Mesenchymal stem cell (in vitro differentiated cells and primary cell): ENCODE data around the gene ATP2B3.

Experiments used
- DNase-seq: peaks from one replicate; pipeline ENCODE4 v3.0.0-alpha.2; 2013
- H2AFZ ChIP-seq: one replicate; pipeline ENCODE4 v1.6.1; 2013; ENCODE audit warnings: low read depth, mild to moderate bottlenecking, control low read depth, inconsistent platforms, low read length, moderate library complexity
- H2AK5ac ChIP-seq: 2 replicates; pipeline ENCODE4 v1.6.1; 2013; ENCODE audit warnings: low read length, moderate library complexity, mild to moderate bottlenecking, inconsistent platforms; ENCODE audit not compliant: severe bottlenecking
- H2BK120ac ChIP-seq: one replicate; pipeline ENCODE4 v1.6.1; 2013; ENCODE audit warnings: low read depth, mild to moderate bottlenecking, inconsistent platforms, low read length, moderate library complexity
- H2BK12ac ChIP-seq, 2 experiments: one replicate each; pipeline ENCODE4 v1.6.1; 2013; ENCODE audit warnings: inconsistent platforms in 2 of 2, low read length in 2 of 2, mild to moderate bottlenecking in 2 of 2, moderate library complexity in 2 of 2, control low read depth in 1 of 2
- H2BK15ac ChIP-seq: one replicate; pipeline ENCODE4 v1.6.1; 2013; ENCODE audit warnings: mild to moderate bottlenecking, low read depth, inconsistent platforms; ENCODE audit not compliant: poor library complexity, severe bottlenecking
- H2BK5ac ChIP-seq: 2 replicates; pipeline ENCODE4 v1.6.1; 2013; ENCODE audit warnings: low read depth, mild to moderate bottlenecking, low read length, control low read depth, inconsistent platforms; ENCODE audit not compliant: poor library complexity, severe bottlenecking
- H3K14ac ChIP-seq, 2 experiments: one replicate each; pipeline ENCODE4 v1.6.1; 2013; ENCODE audit warnings: inconsistent platforms in 2 of 2, low read length in 2 of 2, control low read depth in 1 of 2, mild to moderate bottlenecking in 1 of 2, moderate library complexity in 1 of 2
- H3K18ac ChIP-seq, 2 experiments: one replicate each; pipeline ENCODE4 v1.6.1; 2013; ENCODE audit warnings: inconsistent platforms in 2 of 2, low read length in 2 of 2, control low read depth in 1 of 2, low read depth in 1 of 2, mild to moderate bottlenecking in 1 of 2
- H3K23ac ChIP-seq, 2 experiments: one replicate each; pipeline ENCODE4 v1.6.1; 2013; ENCODE audit warnings: inconsistent platforms in 2 of 2, low read length in 2 of 2, mild to moderate bottlenecking in 2 of 2, moderate library complexity in 2 of 2, control low read depth in 1 of 2
- H3K27ac ChIP-seq: 2 replicates; pipeline ENCODE4 v1.5.1; 2013; ENCODE audit warnings: mild to moderate bottlenecking, moderate library complexity, low read length, control low read depth, inconsistent platforms; ENCODE audit not compliant: poor library complexity, severe bottlenecking
- H3K27me3 ChIP-seq, 2 experiments: 2 replicates each; pipeline versions ENCODE4 v1.6.1 to v1.7.0; 2013; ENCODE audit warnings: low read length in 2 of 2, mild to moderate bottlenecking in 2 of 2, moderate library complexity in 2 of 2, control low read depth in 1 of 2, inconsistent platforms in 1 of 2; ENCODE audit not compliant: control insufficient read depth in 1 of 2, insufficient read depth in 1 of 2
- H3K36me3 ChIP-seq, 2 experiments: 2 replicates each; pipeline versions ENCODE4 v1.6.1 to v1.7.0; 2013; ENCODE audit warnings: low read length in 2 of 2, control low read depth in 1 of 2, inconsistent platforms in 1 of 2, low read depth in 1 of 2, mild to moderate bottlenecking in 1 of 2; ENCODE audit not compliant: insufficient read depth in 2 of 2, control insufficient read depth in 1 of 2
- H3K4ac ChIP-seq, 2 experiments: one replicate each; pipeline ENCODE4 v1.6.1; 2013; ENCODE audit warnings: inconsistent platforms in 2 of 2, low read length in 2 of 2, mild to moderate bottlenecking in 2 of 2, moderate library complexity in 2 of 2, control low read depth in 1 of 2, low read depth in 1 of 2
- H3K4me1 ChIP-seq: 2 replicates; pipeline ENCODE4 v1.6.1; 2013; ENCODE audit warnings: low read depth, low read length, control low read depth; ENCODE audit not compliant: control insufficient read depth, insufficient read depth
- H3K4me2 ChIP-seq: 2 replicates; pipeline ENCODE4 v1.6.1; 2013; ENCODE audit warnings: low read length, mild to moderate bottlenecking, inconsistent platforms; ENCODE audit not compliant: poor library complexity, severe bottlenecking
- H3K4me3 ChIP-seq, 2 experiments: 2 replicates each; pipeline versions ENCODE4 v1.5.1 to v1.7.0; 2013; ENCODE audit warnings: low read length in 2 of 2, mild to moderate bottlenecking in 2 of 2, control low read depth in 1 of 2, low read depth in 1 of 2; ENCODE audit not compliant: insufficient read depth in 1 of 2
- H3K79me1 ChIP-seq: replicated peaks from 2 replicates; pipeline ENCODE4 v1.6.1; 2013; ENCODE audit warnings: mild to moderate bottlenecking, control low read depth, low read length, inconsistent platforms; ENCODE audit not compliant: poor library complexity, severe bottlenecking
- H3K9ac ChIP-seq: 2 replicates; pipeline ENCODE4 v1.7.0; 2013; ENCODE audit warnings: mild to moderate bottlenecking, low read length, moderate library complexity
- H3K9me3 ChIP-seq: 2 replicates; pipeline ENCODE4 v1.7.0; 2013; ENCODE audit warnings: mild to moderate bottlenecking, low read length; ENCODE audit not compliant: control insufficient read depth
- H4K8ac ChIP-seq: one replicate; pipeline ENCODE4 v1.6.1; 2013; ENCODE audit warnings: inconsistent platforms, mild to moderate bottlenecking, low read length, moderate library complexity
- H4K91ac ChIP-seq: one replicate; pipeline ENCODE4 v1.6.1; 2013; ENCODE audit warnings: mild to moderate bottlenecking, low read length, inconsistent platforms
- WGBS: methylation state at CpG from one replicate; pipeline ENCODE4 v1.1.7; 2013; ENCODE audit warnings: mixed read lengths; 5-methylcytosine and 5-hydroxymethylcytosine counted together

The ATP2B3 gene

GRCh38 chrX:153516073-153516472 is 1.4 kb upstream of the ATP2B3 start:
- Histone ChIP-seq H3K4me1 (peaks cover 17% of the 10 kb centered on the region), H2BK12ac (no peak overlapping the region), H3K9ac (no peak overlapping the region), H3K36me3 (no peaks in the 10 kb centered on the region), H2BK120ac (no peak overlapping the region), H3K23ac (no peak overlapping the region), H3K18ac (no peak overlapping the region), H4K8ac (no peak overlapping the region), H3K14ac (no peak overlapping the region), H3K79me1 (no peaks in the 10 kb centered on the region), H3K4ac (no peak overlapping the region), H3K27me3 (peaks cover 36 to 71% of the 10 kb centered on the region in 2 experiments), H2AK5ac (no peak overlapping the region), H3K4me3 (no peak overlapping the region), H3K9me3 (no peaks in the 10 kb centered on the region), H3K27ac (no peak overlapping the region), H4K91ac (no peak overlapping the region), H3K4me2 (no peak overlapping the region), H2AFZ (no peak overlapping the region), H2BK15ac (no peak overlapping the region), H2BK5ac (no peak overlapping the region)
- WGBS = 92% methylated on average over 7 of the region's 9 CpGs
- DNase-seq = no peak

DNA sequence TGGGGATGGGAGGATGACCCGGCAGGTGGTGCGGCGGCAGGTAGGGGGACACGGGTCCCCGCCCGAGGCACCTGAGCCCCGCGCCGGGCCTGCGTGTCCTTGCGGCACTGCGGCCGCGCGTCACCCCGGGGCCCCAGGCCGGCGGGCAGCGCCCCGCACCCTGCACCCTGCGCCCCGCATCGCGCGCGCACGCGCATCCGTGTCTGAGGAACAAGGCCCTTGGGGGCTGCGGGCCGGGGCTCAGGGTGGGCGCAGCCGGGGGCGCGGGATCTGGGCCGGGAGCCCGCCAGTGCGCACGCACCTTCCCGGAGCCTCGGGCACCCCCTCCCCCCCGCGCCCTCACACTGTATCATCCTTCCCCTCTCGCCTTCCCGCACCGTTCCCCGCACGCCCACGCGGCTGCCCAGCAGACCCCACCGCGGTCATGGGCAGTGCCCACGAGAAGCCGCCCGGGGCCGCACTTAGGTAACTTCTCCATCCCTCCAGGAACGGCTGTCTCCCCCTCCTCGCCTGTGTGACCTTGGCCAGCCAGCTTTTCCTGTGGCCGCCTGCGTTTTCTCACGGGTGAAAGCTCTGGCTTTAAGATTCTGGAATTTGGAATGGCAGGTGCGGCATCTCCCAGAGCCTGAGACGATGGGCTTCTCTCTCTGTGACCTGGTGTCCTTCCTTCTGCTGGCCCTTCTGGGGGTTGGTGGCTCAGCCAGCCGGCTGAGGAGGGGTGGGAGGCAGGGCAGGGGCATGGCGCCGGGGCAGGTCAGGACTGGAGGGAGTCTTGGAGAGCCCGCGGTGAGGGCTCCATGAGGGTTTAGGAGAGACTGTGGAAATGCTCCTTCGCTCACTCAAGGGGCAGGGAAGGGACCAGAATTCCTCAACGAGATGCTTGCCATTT is 748 bp downstream of the ATP2B3 start:
- Histone ChIP-seq H2BK15ac (no peak overlapping the region), H3K4me3 (no peak overlapping the region), H3K18ac (no peak overlapping the region), H3K4me2 (no peak overlapping the region), H3K79me1 (no peaks in the 10 kb centered on the region), H3K27me3 (peaks cover 43 to 81% of the 10 kb centered on the region in 2 experiments), H3K27ac (no peak overlapping the region), H4K8ac (no peak overlapping the region), H2AK5ac (no peak overlapping the region), H3K36me3 (no peaks in the 10 kb centered on the region), H2BK120ac (no peak overlapping the region), H3K23ac (no peak overlapping the region), H4K91ac (no peak overlapping the region), H2BK5ac (no peak overlapping the region), H3K4me1 (peaks cover 9% of the 10 kb centered on the region), H3K14ac (no peak overlapping the region), H3K4ac (no peak overlapping the region), H2AFZ (no peak overlapping the region), H3K9me3 (no peaks in the 10 kb centered on the region), H3K9ac (no peak overlapping the region), H2BK12ac (no peak overlapping the region)
- 15% methylated on average over 23 of the region's 70 CpGs for WGBS
- no peak for DNase-seq

DNA sequence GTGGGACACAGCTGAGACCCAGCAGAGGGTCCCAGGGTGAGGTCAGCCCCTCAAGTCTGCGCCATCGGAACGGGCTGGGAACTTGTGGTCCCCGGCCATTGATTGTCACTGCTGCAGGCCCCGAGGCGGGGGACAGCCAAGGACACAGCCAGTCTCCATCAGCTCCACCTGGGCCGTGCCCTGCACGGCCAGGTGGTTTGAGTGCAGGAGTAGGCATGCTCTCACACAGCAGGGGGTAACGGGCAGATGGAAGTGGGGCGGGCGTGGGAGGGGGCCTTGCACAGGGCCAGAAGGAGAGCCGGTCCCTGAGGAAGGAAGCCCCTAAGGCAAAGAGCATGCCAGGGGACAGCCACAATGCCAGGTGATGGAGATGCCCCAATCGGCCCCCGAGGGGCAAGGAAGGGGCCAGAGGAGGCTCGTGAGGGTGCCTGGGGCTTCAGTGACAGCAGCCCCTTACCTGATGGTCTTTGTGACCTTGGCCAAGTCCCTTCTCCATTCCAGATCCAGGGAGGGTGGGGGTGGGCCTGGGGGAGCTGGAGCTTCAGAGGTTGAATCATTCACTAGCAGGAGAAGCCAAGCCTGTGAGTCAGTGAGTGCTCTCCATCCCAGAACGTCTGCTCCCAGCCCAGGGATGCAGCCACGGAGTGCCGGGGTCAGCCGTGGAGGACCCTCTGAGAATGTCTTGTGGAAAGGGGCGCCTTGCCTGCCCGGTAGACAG is 2.3 kb downstream of the ATP2B3 start:
- Histone ChIP-seq H3K27ac (no peak overlapping the region), H3K14ac (no peak overlapping the region), H3K36me3 (no peaks in the 10 kb centered on the region), H2BK120ac (no peak overlapping the region), H3K27me3 (peaks cover 41 to 84% of the 10 kb centered on the region in 2 experiments), H2BK12ac (no peak overlapping the region), H4K8ac (no peak overlapping the region), H2BK5ac (no peak overlapping the region), H2AFZ (no peak overlapping the region), H3K4me3 (no peak overlapping the region), H3K79me1 (no peaks in the 10 kb centered on the region), H3K23ac (no peak overlapping the region), H3K9me3 (no peaks in the 10 kb centered on the region), H2BK15ac (no peak overlapping the region), H3K4ac (no peak overlapping the region), H4K91ac (no peak overlapping the region), H3K4me1 (peaks cover 9% of the 10 kb centered on the region), H3K18ac (no peak overlapping the region), H2AK5ac (no peak overlapping the region), H3K4me2 (no peak overlapping the region), H3K9ac (no peak overlapping the region)
- DNase-seq = no peak
- WGBS = 69% methylated on average over 20 of the region's 21 CpGs

DNA sequence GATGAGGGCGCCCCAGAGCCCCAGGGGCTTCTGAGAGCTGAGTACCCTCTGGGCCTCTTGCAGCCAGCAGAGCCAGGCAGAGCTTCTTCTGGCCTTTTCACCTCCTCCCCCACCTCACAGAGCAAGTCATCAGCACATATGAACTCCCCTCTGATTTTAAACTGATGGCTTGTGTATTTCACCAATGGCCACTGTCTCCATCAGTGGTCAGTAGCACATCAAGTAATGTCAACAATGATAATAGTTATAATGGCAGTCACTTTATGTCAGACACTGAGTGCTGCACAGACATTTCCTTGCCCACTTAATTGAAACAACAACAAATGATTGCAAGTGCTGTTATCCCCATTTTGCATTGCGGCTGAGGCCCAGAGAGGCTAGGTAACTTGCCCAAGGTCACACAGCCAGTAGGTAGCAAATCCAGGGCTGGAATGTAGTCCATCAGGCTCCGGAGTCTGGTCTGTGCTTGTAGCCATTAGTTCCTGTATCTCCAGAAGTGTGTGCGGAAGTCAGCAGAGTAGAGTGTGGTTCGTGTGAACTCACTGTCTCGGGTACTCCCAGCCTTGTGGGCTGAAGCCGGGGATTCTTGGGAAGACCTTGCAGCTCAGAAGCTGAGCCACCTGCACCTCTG is 3.0 kb downstream of the ATP2B3 start:
- H3K9me3 ChIP-seq = no peaks in the 10 kb centered on the region
- H3K4me1 ChIP-seq = peaks cover 9% of the 10 kb centered on the region
- H3K4me3 ChIP-seq = no peak overlapping the region
- no peak overlapping the region for H2BK12ac ChIP-seq
- 96% methylated on average over 6 of the region's 7 CpGs for WGBS
- no peak for DNase-seq
- H2AK5ac ChIP-seq = no peak overlapping the region
- no peaks in the 10 kb centered on the region for H3K79me1 ChIP-seq
- H3K14ac ChIP-seq = no peak overlapping the region
- no peak overlapping the region for H3K4ac ChIP-seq
- no peak overlapping the region for H2BK5ac ChIP-seq
- no peak overlapping the region for H3K27ac ChIP-seq
- no peak overlapping the region for H3K18ac ChIP-seq
- no peak overlapping the region for H3K23ac ChIP-seq
- no peaks in the 10 kb centered on the region for H3K36me3 ChIP-seq
- H2BK15ac ChIP-seq = no peak overlapping the region
- H3K27me3 ChIP-seq = peaks cover 42 to 84% of the 10 kb centered on the region in 2 experiments
- no peak overlapping the region for H2AFZ ChIP-seq
- H4K91ac ChIP-seq = no peak overlapping the region
- no peak overlapping the region for H3K4me2 ChIP-seq
- H3K9ac ChIP-seq = no peak overlapping the region
- H2BK120ac ChIP-seq = no peak overlapping the region
- H4K8ac ChIP-seq = no peak overlapping the region
